HFFc6 (cell line): ENCODE data around the gene NOXA1. TPM values are rescaled to one million over a fixed set of nuclear protein-coding genes. Genes with fewer than 3 reads are reported as not detected.

Experiments used
- DNase-seq: peaks from one replicate; pipeline ENCODE4 v3.0.0-alpha.2; 2018
- H3K27ac Mint-ChIP-seq: 2 replicates; pipeline ENCODE4 v1.8.0; 2020; ENCODE audit warnings: mild to moderate bottlenecking, mixed read lengths
- H3K27me3 Mint-ChIP-seq: 2 replicates; pipeline ENCODE4 v1.8.0; 2021; ENCODE audit warnings: mild to moderate bottlenecking, moderate library complexity, mixed read lengths; ENCODE audit not compliant: insufficient read depth
- H3K36me3 Mint-ChIP-seq: 2 replicates; pipeline ENCODE4 v1.8.0; 2021; ENCODE audit warnings: low read depth, mixed read lengths
- H3K4me1 Mint-ChIP-seq: 2 replicates; pipeline ENCODE4 v1.8.0; 2020; ENCODE audit warnings: low read depth, mixed read lengths
- H3K4me3 Mint-ChIP-seq: 2 replicates; pipeline ENCODE4 v1.8.0; 2020; ENCODE audit warnings: mild to moderate bottlenecking, moderate library complexity, mixed read lengths
- H3K9me3 Mint-ChIP-seq: 2 replicates; pipeline ENCODE4 v1.8.0; 2020; ENCODE audit warnings: mild to moderate bottlenecking, mixed read lengths
- total RNA-seq, 6 experiments: library from RNA; stranded (reverse); fragmentation: NEBNext Ultra II Directional; extraction: Animal tissue kit (Norgen Biotek cat#: 25700); gene quantifications; 2 replicates in 1 of 6; 3 replicates in 5 of 6; pipeline ENCODE4 v1.2.3, GENCODE V29; 2021
- TF ChIP-seq, protein P1 (sequence below): fragments of 200-600 bp; sonication (generic); IDR thresholded peaks from 2 replicates; pipeline ENCODE4 v1.5.0; 2021; ENCODE audit warnings: antibody characterized with exemption, mild to moderate bottlenecking

Gene NOXA1
- total RNA-seq, 6 experiments from 2014 or later, result 0.09 to 0.36 (median 0.20) TPM; not detected in 1

- DNase-seq, result no peak
- Mint-ChIP-seq H3K36me3 (no peaks in the 10 kb centered on the region), H3K27me3 (no peaks in the 10 kb centered on the region), H3K4me3 (no peak overlapping the region), H3K27ac (no peak overlapping the region), H3K4me1 (peaks cover 5% of the 10 kb centered on the region; the same call in 1 of the 2 replicates), H3K9me3 (no peaks in the 10 kb centered on the region)
- TF ChIP-seq, protein P1, sequence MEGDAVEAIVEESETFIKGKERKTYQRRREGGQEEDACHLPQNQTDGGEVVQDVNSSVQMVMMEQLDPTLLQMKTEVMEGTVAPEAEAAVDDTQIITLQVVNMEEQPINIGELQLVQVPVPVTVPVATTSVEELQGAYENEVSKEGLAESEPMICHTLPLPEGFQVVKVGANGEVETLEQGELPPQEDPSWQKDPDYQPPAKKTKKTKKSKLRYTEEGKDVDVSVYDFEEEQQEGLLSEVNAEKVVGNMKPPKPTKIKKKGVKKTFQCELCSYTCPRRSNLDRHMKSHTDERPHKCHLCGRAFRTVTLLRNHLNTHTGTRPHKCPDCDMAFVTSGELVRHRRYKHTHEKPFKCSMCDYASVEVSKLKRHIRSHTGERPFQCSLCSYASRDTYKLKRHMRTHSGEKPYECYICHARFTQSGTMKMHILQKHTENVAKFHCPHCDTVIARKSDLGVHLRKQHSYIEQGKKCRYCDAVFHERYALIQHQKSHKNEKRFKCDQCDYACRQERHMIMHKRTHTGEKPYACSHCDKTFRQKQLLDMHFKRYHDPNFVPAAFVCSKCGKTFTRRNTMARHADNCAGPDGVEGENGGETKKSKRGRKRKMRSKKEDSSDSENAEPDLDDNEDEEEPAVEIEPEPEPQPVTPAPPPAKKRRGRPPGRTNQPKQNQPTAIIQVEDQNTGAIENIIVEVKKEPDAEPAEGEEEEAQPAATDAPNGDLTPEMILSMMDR, result no peak
These were observed 35.2 kb upstream of the NOXA1 start for GRCh38 chr9:137387891-137388560.

DNA sequence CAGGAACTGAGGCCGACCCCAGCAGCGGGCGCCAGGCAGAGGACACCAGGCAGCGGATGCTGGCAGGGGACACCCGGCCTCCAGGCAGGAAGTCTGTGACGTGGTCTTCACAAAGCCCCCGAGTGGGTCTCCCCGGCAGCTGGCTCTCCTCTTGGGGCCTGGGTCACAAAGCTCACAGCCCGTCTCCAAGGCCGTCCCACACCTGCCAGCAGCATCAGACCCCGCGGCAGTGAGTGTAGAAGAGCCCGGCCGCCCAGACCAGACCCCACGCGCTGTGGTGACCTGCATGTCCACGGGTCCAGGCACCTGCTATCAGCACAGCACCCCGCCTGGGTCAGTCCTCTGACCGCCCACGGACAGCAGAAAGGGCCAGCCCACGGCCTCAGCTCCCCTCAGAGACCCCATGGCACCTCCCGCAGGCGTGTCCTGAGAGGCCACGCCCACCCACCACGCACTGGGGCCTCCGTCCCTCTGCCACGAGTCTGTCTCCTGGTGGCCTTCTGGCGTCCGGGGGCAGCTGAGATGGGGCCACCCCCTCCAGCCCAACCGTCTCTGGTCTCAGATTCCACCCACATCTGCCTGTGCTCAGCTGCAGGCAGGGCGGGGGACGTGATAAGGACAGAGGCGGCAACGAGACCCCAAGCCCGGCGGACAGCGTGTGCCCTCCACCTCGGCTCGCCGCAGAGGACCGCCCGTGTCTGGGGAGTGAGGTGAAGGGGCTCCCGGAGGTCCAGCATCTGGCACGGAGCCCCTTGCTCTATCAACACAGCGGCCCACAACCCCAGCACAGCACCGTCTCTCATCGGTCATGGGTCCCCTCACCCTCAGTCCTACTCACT lies 34.4 kb upstream of the NOXA1 start:
- Mint-ChIP-seq H3K4me1 (peaks cover 5% of the 10 kb centered on the region; the same call in 1 of the 2 replicates), H3K4me3 (no peak overlapping the region), H3K27ac (no peak overlapping the region), H3K9me3 (no peaks in the 10 kb centered on the region), H3K36me3 (no peaks in the 10 kb centered on the region), H3K27me3 (no peaks in the 10 kb centered on the region)
- DNase-seq, result no peak
- TF ChIP-seq, protein P1, result no peak

DNA sequence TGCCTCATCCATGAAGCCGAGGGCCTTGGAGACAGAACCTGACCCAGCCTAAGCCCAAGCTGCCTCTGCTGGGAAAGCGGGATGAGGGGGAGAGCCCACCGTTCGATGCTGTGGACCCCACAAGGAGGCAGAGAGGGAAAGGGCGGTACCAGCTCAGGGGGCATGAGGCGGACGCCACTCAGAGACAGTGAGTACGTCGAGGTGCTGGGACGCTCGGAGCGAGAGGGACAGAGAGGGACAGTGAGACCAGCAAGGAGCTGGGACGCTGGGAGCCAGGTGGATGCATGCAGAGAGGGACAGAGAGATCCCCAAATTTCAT lies 33.8 kb upstream of the NOXA1 start:
- Mint-ChIP-seq H3K4me3 (no peak overlapping the region), H3K36me3 (no peaks in the 10 kb centered on the region), H3K4me1 (peaks cover under 1% of the 10 kb centered on the region; the same call in 1 of the 2 replicates)

DNA sequence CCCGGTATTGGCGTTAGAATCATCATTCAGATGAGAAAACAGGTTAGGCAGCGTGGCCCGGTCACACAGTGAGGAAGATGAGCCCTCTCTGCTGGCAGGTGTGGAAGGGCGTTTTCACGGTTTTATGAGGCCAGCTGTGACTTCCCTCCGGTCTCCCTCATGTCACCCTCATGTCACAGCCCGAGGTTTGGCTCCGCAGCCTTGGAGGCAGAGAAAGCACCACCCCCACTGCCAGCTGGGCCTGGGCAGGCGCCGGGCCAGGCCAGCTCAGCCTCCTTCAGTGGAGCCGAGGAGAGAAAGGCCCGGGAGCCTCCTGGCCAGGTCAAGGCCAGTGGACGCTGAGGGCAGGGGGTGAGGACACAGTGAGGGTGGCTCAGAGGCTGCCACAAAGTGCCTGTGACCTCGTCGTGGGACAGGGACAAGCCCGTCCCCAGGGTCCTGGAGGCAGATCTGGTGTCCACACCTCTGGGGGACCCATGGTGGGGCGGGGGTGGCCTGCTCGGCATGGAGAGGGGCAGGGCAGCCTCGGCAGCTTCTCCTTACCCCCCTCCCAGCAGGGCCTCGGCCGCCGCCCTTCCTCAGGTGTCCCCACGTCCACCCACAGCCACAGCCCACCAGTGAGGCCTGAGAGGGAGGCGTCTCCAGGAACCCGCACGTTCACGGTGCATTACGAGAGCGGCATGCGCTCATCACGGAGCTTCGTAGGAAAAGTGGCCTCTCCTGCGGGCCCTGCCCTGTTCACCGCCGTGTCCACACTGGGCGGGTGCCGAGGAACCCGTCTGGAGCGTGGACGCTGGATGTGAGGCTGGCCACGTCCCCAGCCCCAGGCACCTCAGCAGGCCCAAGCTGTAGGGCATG lies 32.4 kb upstream of the NOXA1 start:
- no peak for DNase-seq
- Mint-ChIP-seq H3K4me1 (no peaks in the 10 kb centered on the region), H3K4me3 (no peak overlapping the region), H3K27ac (no peak overlapping the region), H3K27me3 (no peaks in the 10 kb centered on the region), H3K36me3 (no peaks in the 10 kb centered on the region), H3K9me3 (no peaks in the 10 kb centered on the region)
- TF ChIP-seq, protein P1, result no peak

More for the DNA sequence above, 33.8 kb upstream of the NOXA1 start:
- TF ChIP-seq, protein P1, result no peak
- no peak for DNase-seq
- Mint-ChIP-seq H3K27ac (no peak overlapping the region), H3K9me3 (no peaks in the 10 kb centered on the region), H3K27me3 (no peaks in the 10 kb centered on the region)

GRCh38 chr9:137391411-137391754 lies 31.8 kb upstream of the NOXA1 start:
- no peaks in the 10 kb centered on the region for H3K9me3 Mint-ChIP-seq
- H3K27me3 Mint-ChIP-seq, result no peaks in the 10 kb centered on the region
- peaks cover 4% of the 10 kb centered on the region; the same call in 1 of the 2 replicates for H3K4me1 Mint-ChIP-seq
- no peak overlapping the region for H3K27ac Mint-ChIP-seq
- no peak for DNase-seq
- TF ChIP-seq, protein P1, result no peak
- no peak overlapping the region for H3K4me3 Mint-ChIP-seq
- no peaks in the 10 kb centered on the region for H3K36me3 Mint-ChIP-seq
